Measurements from ENCODE around the gene IBTK.
"Not testable (repeated sequence)": the region's sequence is repeated elsewhere in the genome, so short reads cannot be mapped to it uniquely, and the experiment has no call there.

Gene IBTK

GRCh38 chr6:82178077-82178758, 69.3 kb downstream of the IBTK start:
- no peaks in the 10 kb centered on the region for H3K36me3 ChIP-seq (ENCODE audit: control insufficient read depth, insufficient read depth, low read length)
- no peaks in the 10 kb centered on the region for H3K27me3 ChIP-seq (ENCODE audit: control insufficient read depth, insufficient read depth, low read length)
- DNase-seq (ENCODE audit: low read depth, low spot score): no peak
- no peak overlapping the region for H3K4me3 ChIP-seq (ENCODE audit: low read length)
- no peaks in the 10 kb centered on the region for H3K9me3 ChIP-seq (ENCODE audit: control insufficient read depth, insufficient read depth, low read length)
- no peaks in the 10 kb centered on the region for H3K4me1 ChIP-seq (ENCODE audit: control insufficient read depth, insufficient read depth, low read length)
- no peak overlapping the region for H3K27ac ChIP-seq (ENCODE audit: low read length)
- no CpG with 5 or more reads among the region's 2 CpGs for WGBS (ENCODE audit: insufficient coverage, insufficient read length)

DNA sequence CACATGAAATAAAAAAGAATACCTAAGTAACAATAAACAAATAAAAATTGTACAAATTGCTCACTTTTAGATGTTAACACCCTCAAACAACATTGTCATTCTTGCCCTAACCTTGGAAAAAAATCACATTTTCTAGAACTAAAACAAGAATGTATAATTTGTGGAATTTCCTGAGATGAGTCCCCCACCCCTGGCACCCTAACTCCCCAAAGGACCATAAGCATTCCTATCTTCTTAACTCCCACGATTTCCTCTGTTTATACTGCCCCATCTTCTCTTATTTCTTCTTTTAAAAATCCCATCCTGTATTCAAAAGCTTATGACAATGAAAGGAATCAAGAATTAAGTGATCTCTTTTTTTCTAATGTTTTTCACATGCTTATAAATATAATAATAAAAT, 70.9 kb downstream of the IBTK start:
- Histone ChIP-seq H3K4me3 (ENCODE audit: low read length) (no peak overlapping the region), H3K4me1 (ENCODE audit: control insufficient read depth, insufficient read depth, low read length) (no peaks in the 10 kb centered on the region), H3K36me3 (ENCODE audit: control insufficient read depth, insufficient read depth, low read length) (no peaks in the 10 kb centered on the region; the same call in 1 of the 2 replicates), H3K9me3 (ENCODE audit: control insufficient read depth, insufficient read depth, low read length) (no peaks in the 10 kb centered on the region), H3K27me3 (ENCODE audit: control insufficient read depth, insufficient read depth, low read length) (no peaks in the 10 kb centered on the region), H3K27ac (ENCODE audit: low read length) (no peak overlapping the region)
- WGBS (ENCODE audit: insufficient coverage, insufficient read length): 100% methylated on average over 1 of the region's 1 CpG
- no peak for DNase-seq (ENCODE audit: low read depth, low spot score)

DNA sequence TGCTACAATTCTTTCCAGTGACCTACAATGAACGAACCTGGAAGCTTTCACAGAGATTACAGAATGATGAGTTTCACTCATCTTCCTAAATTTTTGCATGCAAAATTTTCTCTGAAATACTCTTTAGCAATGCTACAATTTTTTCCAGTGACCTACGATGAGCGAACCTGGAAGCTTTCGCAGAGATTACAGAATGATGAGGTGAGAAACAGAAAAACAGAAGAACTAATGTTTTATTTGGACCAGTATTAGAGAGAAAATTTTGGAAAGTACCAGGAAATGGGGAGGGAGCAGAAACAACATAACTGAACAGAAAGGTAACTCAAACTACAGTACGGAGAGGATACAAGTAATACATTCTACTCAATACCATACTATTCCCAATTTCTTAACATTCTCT, 75.0 kb downstream of the IBTK start:
- no CpG with 5 or more reads among the region's 5 CpGs for WGBS (ENCODE audit: insufficient coverage, insufficient read length)
- DNase-seq (ENCODE audit: low read depth, low spot score): no peak
- Histone ChIP-seq H3K36me3 (ENCODE audit: control insufficient read depth, insufficient read depth, low read length) (no peaks in the 10 kb centered on the region; the same call in 1 of the 2 replicates), H3K27ac (ENCODE audit: low read length) (no peak overlapping the region), H3K4me1 (ENCODE audit: control insufficient read depth, insufficient read depth, low read length) (no peaks in the 10 kb centered on the region), H3K9me3 (ENCODE audit: control insufficient read depth, insufficient read depth, low read length) (no peaks in the 10 kb centered on the region), H3K4me3 (ENCODE audit: low read length) (no peak overlapping the region), H3K27me3 (ENCODE audit: control insufficient read depth, insufficient read depth, low read length) (no peaks in the 10 kb centered on the region)

DNA sequence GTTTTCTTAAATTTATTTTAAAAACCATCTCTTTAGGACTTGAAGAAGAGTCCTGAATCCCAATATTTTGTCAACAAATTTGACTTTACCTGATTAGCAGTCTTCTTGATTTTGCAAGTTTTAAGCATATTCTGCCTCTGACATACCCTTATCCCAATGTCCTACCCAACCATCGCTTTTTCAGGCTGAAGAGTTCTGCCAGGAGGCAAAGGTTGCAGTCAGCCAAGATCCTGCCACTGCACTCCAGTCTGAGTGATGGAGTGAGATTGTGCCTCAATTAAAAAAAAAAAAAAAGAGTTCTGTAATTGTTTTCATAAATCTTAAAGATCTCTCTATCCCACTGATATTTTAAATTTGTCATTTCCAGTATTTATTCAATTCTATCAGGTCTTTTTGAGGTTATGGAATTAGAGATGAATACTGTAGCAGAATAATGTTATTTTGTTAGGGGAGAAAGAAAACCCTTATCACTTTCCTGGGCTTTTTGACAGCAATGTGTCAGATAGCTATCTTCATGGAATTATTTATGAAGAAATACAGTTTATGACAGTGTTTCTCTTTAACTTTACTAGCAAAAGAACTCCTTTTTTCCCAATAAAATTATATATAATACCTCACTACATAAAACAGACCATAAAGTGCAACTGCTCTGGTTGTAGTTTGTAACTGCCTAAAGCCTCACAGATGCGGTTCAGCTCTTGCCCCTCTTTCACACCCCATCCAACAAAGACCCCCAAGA, 78.2 kb downstream of the IBTK start:
- no peaks in the 10 kb centered on the region; the same call in 1 of the 2 replicates for H3K36me3 ChIP-seq (ENCODE audit: control insufficient read depth, insufficient read depth, low read length)
- no peak for DNase-seq (ENCODE audit: low read depth, low spot score)
- H3K4me1 ChIP-seq (ENCODE audit: control insufficient read depth, insufficient read depth, low read length): no peaks in the 10 kb centered on the region
- no peak overlapping the region for H3K27ac ChIP-seq (ENCODE audit: low read length)
- H3K4me3 ChIP-seq (ENCODE audit: low read length): no peak overlapping the region
- H3K27me3 ChIP-seq (ENCODE audit: control insufficient read depth, insufficient read depth, low read length): no peaks in the 10 kb centered on the region
- no CpG with 5 or more reads among the region's 2 CpGs for WGBS (ENCODE audit: insufficient coverage, insufficient read length)
- no peaks in the 10 kb centered on the region for H3K9me3 ChIP-seq (ENCODE audit: control insufficient read depth, insufficient read depth, low read length)

DNA sequence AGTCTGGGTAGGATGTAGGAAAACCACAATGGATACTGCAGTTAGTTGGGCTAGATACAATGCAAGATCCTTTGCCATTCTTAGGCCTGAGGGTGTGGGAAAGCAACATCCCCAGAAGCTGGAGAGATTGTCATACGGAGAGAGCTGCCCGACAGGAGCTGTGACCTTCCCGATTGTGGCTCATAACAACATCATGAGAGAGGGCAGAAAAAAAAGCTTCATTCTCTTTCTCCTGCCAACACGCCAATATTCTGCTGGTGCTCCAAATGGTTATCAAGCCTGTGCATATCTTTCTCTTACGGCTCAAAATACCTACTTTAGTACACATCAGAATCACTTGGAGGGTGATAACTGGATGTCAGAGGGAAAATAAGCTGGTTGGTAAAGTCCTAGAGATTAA, 81.1 kb downstream of the IBTK start:
- WGBS (ENCODE audit: insufficient coverage, insufficient read length): no CpG with 5 or more reads among the region's 5 CpGs
- DNase-seq (ENCODE audit: low read depth, low spot score): no peak
- Histone ChIP-seq H3K27ac (ENCODE audit: low read length) (no peak overlapping the region), H3K4me3 (ENCODE audit: low read length) (no peak overlapping the region), H3K9me3 (ENCODE audit: control insufficient read depth, insufficient read depth, low read length) (no peaks in the 10 kb centered on the region), H3K27me3 (ENCODE audit: control insufficient read depth, insufficient read depth, low read length) (no peaks in the 10 kb centered on the region), H3K4me1 (ENCODE audit: control insufficient read depth, insufficient read depth, low read length) (no peaks in the 10 kb centered on the region), H3K36me3 (ENCODE audit: control insufficient read depth, insufficient read depth, low read length) (no peaks in the 10 kb centered on the region)

GRCh38 chr6:82160255-82160990, 87.1 kb downstream of the IBTK start:
- no peaks in the 10 kb centered on the region for H3K27me3 ChIP-seq (ENCODE audit: control insufficient read depth, insufficient read depth, low read length)
- no peak overlapping the region for H3K27ac ChIP-seq (ENCODE audit: low read length)
- H3K36me3 ChIP-seq (ENCODE audit: control insufficient read depth, insufficient read depth, low read length): no peaks in the 10 kb centered on the region
- H3K4me1 ChIP-seq (ENCODE audit: control insufficient read depth, insufficient read depth, low read length): no peaks in the 10 kb centered on the region
- DNase-seq (ENCODE audit: low read depth, low spot score): no peak
- no peak overlapping the region for H3K4me3 ChIP-seq (ENCODE audit: low read length)
- no peaks in the 10 kb centered on the region for H3K9me3 ChIP-seq (ENCODE audit: control insufficient read depth, insufficient read depth, low read length)
- WGBS (ENCODE audit: insufficient coverage, insufficient read length): no CpG with 5 or more reads among the region's 12 CpGs

- not testable (repeated sequence) for H3K9me3 ChIP-seq (ENCODE audit: control insufficient read depth, insufficient read depth, low read length); H3K27me3 ChIP-seq (ENCODE audit: control insufficient read depth, insufficient read depth, low read length); DNase-seq (ENCODE audit: low read depth, low spot score); H3K4me1 ChIP-seq (ENCODE audit: control insufficient read depth, insufficient read depth, low read length); H3K27ac ChIP-seq (ENCODE audit: low read length); H3K36me3 ChIP-seq (ENCODE audit: control insufficient read depth, insufficient read depth, low read length); H3K4me3 ChIP-seq (ENCODE audit: low read length)
- WGBS (ENCODE audit: insufficient coverage, insufficient read length): no CpG with 5 or more reads among the region's 3 CpGs
These were observed 94.8 kb downstream of the IBTK start for GRCh38 chr6:82152786-82153185.

GRCh38 chr6:82151147-82151546, 96.4 kb downstream of the IBTK start:
- not testable (repeated sequence) for H3K27me3 ChIP-seq (ENCODE audit: control insufficient read depth, insufficient read depth, low read length); H3K4me3 ChIP-seq (ENCODE audit: low read length); H3K4me1 ChIP-seq (ENCODE audit: control insufficient read depth, insufficient read depth, low read length); H3K9me3 ChIP-seq (ENCODE audit: control insufficient read depth, insufficient read depth, low read length); H3K36me3 ChIP-seq (ENCODE audit: control insufficient read depth, insufficient read depth, low read length); H3K27ac ChIP-seq (ENCODE audit: low read length); DNase-seq (ENCODE audit: low read depth, low spot score)
- no CpG with 5 or more reads among the region's 10 CpGs for WGBS (ENCODE audit: insufficient coverage, insufficient read length)

DNA sequence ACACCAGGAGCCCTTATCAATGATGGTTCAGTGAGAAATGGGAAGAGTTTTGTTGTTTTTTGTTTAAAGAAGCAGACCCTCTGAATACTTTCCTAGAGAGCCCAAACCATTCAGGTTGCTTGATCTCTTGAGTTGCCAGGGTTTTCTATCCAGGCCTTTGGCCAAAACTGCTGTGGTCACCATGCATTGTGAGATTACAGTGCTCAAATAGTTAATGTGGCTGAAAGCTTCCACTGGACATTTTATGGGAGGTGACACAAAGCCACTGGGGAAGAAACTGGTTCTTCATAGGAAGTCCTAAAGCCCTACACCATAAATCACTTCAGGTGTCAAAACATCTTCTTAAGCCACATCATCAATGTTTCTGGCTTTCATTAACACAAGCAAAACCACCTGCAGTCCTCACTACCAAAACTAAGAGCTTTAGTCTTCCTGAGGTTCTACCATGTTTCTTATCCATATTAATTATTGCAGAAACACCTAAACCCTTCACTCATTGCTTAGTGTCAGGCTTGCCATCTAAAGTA, 101.6 kb downstream of the IBTK start:
- H3K9me3 ChIP-seq (ENCODE audit: control insufficient read depth, insufficient read depth, low read length): no peaks in the 10 kb centered on the region
- no peaks in the 10 kb centered on the region for H3K36me3 ChIP-seq (ENCODE audit: control insufficient read depth, insufficient read depth, low read length)
- H3K27me3 ChIP-seq (ENCODE audit: control insufficient read depth, insufficient read depth, low read length): no peaks in the 10 kb centered on the region
- DNase-seq (ENCODE audit: low read depth, low spot score): no peak
- H3K27ac ChIP-seq (ENCODE audit: low read length): no peak overlapping the region
- H3K4me3 ChIP-seq (ENCODE audit: low read length): no peak overlapping the region
- no peaks in the 10 kb centered on the region for H3K4me1 ChIP-seq (ENCODE audit: control insufficient read depth, insufficient read depth, low read length)

- no peak overlapping the region for H3K4me3 ChIP-seq (ENCODE audit: low read length)
- WGBS (ENCODE audit: insufficient coverage, insufficient read length): no CpG with 5 or more reads among the region's 5 CpGs
These were observed 102.6 kb downstream of the IBTK start for GRCh38 chr6:82144852-82145340.

More at GRCh38 chr6:82144852-82145340, 102.6 kb downstream of the IBTK start:
- no peaks in the 10 kb centered on the region for H3K9me3 ChIP-seq (ENCODE audit: control insufficient read depth, insufficient read depth, low read length)
- no peak for DNase-seq (ENCODE audit: low read depth, low spot score)
- H3K27me3 ChIP-seq (ENCODE audit: control insufficient read depth, insufficient read depth, low read length): no peaks in the 10 kb centered on the region
- no peak overlapping the region for H3K27ac ChIP-seq (ENCODE audit: low read length)
- no peaks in the 10 kb centered on the region for H3K36me3 ChIP-seq (ENCODE audit: control insufficient read depth, insufficient read depth, low read length)
- H3K4me1 ChIP-seq (ENCODE audit: control insufficient read depth, insufficient read depth, low read length): no peaks in the 10 kb centered on the region

Data from iPS DF 6.9 (cell line).